ENCODE measurements around the gene CTDSP2.

The CTDSP2 gene

DNA sequence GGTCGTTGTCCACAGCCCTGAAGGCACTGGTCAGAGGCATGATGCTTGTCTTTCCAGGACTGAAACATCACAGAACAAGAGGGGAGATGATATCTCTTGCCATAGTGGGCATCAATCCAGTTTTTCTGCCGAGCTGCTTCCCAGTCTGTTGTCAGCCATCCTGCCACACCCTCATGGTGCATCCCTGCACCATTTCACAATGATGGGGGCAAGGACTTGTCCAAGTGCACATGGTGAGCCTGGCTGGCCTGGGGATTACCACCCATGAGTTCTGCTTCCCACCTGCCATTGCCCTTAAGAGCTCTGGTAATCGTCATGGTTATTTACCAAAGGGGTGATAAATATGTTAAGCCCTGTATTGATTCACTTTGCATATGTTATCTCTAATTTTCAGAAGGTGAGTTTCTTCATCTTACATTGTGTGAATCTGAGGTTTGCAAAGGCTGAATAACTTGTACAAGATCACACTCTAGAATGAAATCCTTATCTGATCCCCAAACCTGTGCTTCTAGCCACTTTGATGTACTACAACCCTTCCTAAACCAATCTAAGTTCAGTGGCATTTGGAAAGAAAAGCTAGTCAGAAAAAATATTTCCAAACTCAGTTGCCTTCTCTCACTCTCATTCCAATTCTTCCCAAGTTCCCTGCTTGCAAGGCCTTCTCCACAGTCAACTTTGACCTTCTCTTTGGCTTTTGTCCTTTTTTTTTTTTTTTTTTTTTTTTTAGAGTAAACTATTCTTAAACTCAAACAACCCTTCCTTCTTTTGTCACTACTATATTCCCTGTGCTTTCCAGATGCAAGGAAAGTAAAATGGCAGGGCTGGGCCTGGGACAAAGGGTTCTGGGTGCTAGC, 30.3 kb downstream of the CTDSP2 start:
- DNase-seq (ENCODE audit: low spot score), result no peak

DNA sequence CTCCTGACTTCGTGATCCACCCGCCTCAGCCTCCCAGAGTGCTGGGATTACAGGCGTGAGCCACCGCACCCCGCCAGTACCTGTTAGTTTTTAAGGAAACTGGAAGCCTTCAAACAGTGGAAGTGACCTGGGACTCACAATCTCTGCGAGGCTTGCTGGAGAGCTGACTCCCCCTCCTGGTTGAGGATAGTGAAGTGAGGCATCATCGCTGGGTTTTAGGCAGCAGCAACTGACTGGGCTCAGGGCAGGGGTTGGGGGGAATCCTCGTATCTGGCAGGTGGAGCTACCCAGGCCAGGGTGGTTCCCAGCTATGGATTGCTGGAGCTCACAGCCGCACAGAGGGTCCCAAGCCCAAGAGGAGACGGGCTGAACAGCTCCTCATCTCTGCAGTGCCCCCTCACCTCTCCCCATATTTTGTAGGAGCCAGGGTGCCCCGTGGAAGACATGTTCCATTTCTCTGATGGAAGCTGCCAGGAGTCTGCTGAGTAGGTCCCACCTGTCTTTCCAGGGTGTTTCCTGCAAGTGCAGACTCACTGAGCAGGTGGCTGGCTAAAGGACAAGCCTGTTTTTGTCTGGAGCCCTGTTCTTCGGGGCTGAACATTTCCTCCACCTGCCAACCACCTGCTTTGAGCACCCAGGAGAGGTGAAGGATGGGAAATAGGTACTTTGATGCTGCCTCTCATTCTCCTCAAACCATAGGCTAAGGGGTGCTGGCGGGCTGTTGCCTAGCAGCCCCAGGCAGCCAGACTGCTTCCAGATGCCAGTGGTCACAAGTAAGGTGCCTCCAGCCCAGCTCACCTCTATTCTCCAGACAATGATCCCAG, 31.1 kb downstream of the CTDSP2 start:
- DNase-seq (ENCODE audit: low spot score), result no peak

DNA sequence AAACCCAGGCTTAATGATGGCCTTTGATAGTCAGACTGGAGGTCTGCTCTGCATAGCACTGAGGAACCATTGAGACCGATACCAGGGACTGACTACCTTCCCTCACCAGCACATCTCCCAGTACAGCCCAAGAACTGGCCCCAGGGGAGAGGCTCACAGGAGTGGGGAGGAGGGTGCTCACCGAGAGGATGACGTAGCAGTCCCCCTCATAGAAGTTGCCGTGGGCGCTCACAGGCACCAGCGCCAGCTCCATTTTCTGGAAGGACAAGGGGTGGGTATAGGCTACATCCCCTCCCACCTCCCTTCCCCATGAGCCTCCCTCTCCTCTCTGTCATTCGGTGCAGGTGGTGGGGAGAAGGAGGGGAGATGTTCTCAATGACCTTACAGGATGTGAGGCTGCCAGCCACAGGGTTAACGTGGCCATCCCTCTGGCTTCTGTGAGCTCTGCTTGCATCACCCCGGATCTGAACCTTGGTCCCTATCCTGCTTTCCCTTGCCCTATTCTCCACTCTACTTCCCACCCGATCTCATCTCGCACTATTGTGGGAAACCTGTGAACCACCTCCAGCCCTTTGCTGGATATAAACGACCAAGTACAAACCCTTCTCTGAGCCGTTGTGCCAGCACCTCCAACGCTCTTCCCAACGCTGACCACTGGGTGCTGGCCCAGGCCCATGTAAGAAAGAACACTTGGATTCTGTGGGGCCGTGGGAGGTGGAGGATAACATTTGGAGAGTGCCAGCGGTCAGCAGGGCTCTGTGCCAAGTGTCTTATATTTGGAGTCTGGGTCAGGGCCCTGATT, 32.4 kb downstream of the CTDSP2 start:
- DNase-seq (ENCODE audit: low spot score), result no peak

DNA sequence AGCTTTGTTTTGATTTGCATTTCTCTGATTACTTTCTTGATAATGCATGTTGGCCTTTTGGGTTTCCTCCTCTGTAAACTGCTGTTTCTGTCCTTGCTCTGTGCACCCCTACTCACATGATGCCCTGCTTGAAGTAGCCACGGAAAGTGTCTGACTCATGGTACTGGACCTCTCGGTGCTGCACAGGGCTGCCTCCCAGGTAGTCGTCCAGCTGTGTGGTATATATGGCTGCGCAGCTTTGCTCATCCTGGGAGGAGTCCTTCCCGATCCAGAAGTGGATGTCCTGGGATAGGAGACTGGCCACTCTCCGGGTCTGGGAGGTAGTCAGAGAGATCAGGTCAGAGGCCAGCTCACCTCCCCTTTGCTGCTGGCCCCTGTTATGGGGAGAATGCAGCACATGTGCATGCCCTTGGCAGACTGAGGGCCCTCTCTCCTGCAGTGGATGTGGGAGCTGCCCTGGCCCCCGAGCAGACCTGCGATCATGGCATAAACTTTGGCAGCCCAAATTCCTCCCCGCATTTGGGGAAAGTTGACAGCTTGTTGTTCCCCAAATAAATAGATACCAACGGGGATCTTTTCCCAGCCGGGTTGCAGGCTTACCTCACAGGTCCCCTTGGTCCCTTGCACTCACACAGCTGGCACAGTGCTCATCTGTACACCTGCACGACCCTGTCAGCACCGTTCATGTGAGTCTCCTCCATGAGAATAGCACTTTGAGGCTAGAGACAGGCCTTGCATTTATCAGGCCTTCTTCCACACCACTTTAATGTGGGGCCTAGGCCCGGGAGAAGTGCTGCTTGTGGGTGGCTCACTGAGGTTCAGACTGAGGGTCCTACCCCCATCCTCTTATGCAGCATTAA, 33.2 kb downstream of the CTDSP2 start:
- no peak for DNase-seq (ENCODE audit: low spot score)

DNA sequence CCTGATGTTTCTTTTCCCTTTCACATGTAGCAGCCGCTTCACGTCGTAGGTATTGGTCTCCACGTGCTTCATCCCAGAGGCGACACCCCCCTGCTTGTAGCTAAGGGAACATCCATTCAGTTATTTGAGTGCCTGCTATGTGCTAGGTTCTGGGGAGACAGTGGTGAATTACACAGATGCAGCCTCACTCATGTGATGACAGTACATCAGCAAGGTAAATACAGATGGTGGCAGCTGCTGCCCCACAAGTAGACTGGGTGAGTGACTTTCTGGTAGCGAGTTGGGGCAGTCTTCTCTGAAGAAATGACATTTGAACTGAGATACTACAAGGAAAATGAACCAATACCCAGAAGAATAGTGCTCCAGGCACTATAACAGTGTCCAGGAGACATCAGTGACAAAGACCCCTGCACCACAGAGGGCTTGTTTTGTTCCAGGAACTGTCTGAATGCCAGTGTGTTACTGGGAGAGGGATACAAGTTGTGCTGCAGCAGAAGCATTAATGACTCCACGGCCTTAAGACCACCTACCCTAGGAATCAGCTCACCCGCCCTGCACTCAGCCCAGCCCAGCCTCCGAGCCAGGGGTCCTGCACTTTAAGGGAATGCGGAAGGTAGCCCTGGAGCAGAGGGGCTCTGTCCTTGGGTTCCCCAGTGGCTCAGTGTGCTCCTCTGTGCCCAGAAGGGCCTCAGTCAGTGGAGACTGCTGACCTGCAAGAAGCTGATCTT, 35.3 kb downstream of the CTDSP2 start:
- DNase-seq (ENCODE audit: low spot score), result no peak

DNA sequence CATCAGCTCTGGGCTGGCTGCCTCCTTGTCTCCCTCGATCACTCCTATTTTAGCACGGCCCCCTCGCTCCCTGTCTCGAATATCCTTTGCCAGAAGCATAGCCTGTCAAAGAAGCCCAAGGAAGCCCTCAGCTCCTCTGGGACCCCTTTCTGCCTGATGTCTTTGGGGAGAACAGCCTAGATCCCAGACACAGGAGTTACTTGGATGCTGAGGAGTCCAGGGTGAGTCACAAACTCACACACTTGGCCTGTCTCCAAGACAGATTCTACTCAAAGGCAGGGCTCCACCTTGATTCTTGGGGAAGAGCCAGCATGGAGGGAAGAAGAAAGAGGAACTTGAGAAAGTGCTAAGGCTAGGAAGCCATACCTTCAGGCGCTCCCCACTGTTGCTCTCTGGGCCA, 36.1 kb downstream of the CTDSP2 start:
- DNase-seq (ENCODE audit: low spot score), result no peak

DNA sequence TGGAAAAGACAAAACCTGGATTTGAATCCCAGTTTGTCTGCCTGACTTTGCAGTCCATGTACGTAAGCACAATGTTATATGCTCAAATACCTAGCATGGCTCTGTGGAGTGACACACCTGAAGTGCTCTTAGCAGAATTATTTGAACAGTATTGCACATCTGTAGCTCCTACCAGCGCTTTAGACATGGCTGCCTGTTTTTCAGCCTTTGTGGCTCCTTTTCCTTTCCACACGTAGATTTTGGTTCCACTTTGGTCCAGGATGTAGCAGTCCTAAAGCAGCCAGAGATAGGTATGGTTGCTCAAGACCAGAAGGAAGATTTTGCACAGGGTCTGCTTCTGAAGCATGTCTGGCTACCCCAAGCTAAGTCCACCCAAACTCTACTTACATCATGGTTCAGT, 37.1 kb downstream of the CTDSP2 start:
- no peak for DNase-seq (ENCODE audit: low spot score)

DNA sequence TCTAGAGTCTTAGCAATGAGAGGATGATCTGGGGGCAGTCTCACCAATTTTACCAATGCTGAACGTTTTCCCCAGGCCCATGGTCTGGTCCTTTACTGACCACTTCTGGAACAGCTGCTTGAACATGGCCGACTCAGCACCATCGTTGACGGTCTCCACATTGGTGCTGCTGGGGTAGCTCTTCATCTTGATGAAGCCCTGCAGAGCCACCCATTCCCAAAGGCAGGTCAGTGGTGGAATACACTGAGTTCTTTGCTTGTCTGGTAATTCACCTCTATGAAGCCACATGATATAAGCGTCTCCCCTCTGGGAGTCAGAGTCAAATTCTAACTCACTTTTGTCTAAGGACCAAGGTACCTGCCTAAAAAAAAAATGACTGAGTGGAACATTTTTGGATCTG, 38.2 kb downstream of the CTDSP2 start:
- DNase-seq (ENCODE audit: low spot score), result no peak

DNA sequence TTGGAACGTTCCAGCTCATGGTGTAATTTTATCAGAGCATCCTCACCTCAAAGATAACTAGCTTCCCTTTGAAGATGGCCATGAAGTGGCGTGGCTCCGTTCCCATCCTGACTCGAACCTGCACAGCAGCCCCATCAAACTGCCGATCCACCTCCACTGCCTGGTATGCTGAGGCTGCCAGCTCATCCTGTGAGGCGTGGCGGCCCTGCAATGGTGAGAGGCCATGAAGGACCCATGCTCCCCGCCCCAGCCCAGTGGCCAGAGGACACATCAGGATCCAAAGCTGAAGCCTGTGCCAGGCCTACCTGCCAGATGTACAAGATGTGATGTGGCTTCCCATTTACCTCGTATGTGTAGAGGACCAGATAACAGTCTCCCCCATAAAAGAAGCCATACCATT, 39.2 kb downstream of the CTDSP2 start:
- no peak for DNase-seq (ENCODE audit: low spot score)

DNA sequence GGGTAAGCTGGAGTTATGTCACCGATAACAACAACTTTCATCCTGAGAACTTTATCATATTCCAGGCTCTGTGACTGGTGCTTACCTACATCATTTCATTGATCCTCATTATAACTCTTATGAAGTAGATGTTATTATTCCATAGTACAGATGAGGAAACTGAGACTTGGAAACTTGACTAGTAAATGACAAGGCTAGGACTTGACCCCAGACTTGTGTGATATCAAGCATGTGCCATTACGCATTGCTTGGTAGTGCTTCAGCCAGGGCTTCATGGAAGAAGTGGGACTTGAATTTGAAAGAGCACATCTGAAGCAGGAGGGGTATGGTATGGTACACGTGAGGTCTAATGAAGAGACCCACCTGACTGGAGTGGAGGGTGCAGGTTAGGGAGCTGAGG, 39.9 kb downstream of the CTDSP2 start:
- DNase-seq (ENCODE audit: low spot score), result no peak

DNA sequence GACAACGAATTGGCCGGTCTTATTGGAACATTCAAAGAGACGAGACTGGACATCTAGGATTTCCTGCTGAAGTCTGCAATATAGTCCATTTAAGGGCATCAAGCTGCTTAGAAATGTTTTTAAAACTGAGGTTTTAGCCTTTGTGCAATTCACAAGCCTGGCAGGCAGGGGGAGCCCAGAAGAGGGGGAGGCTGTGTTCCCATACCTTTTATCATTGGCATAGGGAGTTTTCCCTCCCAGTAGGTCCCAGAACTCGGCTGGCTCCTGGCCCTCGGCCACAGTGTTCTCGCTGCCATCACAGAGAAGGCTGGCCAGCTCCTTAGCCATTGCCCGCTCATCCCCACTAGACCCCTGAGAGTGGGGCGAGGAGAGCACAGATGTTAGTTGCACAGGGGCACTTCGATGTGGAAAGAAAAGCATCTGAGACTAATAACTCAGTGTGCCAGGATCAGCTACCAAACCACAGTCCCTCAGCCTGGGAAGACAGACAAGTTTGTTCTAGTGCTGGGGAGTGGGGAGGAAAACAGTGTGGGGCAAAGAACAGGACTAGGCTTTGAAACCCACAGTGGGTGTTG, 43.1 kb downstream of the CTDSP2 start:
- DNase-seq (ENCODE audit: low spot score), result peak; percentile 33

DNA sequence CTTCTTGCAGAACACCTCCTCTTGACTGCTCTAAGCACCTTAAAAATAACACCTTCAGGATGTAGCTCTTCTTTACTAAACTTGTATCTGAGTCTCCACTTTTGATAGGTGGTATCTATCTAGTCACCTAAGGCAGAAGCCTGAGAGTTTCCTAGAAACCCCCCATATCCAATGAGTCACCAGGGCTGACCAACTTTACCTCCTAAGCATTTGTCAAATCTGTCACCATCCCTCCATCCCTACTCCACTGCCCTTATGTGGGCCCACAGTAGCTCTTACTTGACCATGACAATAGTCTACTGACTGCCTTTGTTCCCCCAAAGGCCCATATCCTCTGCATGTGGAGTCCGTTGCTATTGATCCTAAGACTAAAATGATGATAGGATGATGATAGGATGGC, 43.9 kb downstream of the CTDSP2 start:
- DNase-seq (ENCODE audit: low spot score), result no peak

DNA sequence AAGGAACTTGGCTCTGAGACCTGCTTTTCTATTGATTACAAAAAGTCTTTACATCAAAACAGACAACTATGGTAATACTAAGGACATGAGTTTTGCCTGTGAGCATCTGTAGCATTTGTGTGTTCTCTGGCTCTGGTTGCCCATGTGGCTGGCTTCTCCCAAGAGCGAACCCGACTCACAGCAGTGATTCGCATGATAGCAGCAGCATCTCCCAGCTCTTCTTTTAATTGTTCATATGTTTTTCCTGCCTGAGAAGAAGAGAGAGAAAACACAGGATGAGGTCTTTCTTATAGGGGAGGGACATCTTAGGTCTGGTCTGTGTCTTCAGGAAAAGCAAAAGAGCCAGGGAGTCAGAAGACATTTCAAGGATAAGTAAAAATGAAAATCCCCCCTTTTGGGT, 45.6 kb downstream of the CTDSP2 start:
- DNase-seq (ENCODE audit: low spot score), result no peak

DNA sequence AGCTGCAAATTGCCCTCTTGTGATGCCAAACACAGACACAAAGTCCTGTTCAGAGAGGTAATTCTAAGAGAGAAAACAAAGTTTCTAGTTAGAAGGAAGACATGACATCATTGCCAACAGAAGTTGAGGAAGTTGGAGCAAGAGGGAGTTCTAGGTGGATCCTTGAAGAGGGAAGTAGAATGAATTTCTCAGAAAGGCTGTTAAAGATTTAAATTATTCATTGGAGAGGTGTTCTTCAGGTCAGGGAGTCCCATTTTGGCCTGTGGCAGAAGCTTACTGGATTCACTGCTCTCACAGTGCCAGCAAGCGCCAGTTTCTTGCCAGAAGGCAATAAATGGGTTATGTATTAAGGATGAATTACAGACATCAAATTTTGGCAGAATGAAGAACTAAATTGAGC, 48.6 kb downstream of the CTDSP2 start:
- no peak for DNase-seq (ENCODE audit: low spot score)

DNA sequence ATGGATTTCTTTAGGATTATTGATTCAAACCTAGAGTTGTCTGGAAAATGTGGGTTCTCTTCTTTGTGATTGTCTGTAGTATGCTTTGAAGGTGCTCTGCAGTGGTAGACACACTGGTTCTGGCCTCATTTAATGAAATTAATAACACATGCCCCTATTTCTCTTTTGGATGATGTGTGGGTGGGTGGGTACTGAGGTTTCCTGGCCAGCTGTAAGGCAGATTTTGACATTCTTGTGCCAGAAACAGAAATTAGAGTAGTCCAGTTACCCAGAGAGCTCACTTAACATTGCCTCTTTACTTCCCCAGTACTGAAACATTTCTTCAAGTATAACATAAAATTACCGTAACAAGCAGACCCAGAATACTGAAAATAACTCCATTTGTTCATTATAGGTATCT, 49.5 kb downstream of the CTDSP2 start:
- no peak for DNase-seq (ENCODE audit: low spot score)

DNA sequence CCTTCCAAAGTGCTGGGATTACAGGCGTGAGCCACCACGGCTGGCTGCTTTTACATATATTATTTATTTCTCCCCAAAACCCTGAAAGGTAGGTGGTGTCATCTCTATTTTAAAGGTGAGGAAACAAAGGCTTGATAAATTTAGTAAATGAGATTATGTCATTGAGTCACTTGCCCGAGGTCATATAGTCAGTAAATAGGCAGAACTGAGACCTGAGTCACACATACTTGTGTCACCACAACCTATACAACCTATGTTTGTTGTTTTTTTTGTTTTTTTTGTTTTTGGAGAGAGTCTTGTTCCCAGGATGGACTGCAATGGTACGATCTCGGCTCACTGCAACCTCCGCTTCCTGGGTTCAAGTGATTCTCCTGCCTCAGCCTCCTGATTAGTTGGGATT, 51.2 kb downstream of the CTDSP2 start:
- DNase-seq (ENCODE audit: low spot score), result no peak

DNA sequence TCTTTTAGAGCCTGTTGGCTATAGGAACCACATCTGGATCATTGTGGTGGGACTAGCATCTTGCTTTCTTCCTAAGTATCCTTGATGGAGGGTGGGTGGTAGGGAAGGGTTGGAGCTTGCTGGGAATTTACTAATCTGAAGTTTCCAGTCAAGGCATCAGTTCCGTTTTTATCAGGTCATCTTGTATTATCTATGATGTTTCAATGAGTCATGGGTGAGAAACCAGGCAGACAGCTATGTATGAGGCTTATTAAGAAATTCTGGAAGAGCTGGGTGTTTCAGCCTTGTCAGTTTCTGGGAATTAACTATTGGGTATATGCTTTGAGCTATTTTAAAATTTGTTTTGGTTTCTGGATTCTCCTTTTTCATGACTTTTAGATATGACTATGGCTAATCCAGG, 52.6 kb downstream of the CTDSP2 start:
- no peak for DNase-seq (ENCODE audit: low spot score)

DNA sequence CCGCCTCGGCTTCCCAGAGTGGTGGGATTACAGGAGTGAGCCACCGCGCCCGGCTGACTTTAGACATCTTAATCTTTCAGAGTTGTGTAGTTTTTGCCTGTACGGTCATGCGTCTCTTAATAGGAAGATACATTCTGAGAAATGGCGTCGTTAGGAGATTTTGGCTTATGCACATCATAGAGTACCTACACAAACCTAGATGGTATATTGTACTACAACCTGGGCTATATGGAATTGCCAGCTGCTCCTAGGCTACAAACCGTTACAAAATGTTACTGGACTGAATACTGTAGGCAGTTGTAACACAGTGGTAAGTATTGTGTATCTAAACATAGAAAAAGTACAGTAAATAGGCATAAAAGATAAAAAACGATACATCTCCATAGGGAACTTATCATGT, 62.7 kb downstream of the CTDSP2 start:
- DNase-seq (ENCODE audit: low spot score), result no peak

DNA sequence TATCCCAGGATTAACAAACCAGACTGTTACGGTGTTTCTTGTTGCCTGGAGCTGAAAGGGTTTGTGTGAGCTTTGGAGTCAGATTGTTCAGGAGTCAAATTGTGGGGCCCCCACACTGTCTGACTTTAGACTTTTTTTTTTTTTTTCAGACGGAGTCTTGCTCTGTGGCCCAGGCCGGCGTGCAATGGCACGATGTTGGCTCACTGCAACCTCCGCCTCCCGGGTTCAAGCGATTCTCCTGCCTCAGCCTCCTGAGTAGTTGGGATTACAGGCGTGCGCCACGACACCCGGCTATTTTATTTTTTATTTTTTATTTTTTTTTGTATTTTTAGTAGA, 63.1 kb downstream of the CTDSP2 start:
- DNase-seq (ENCODE audit: low spot score), result no peak

DNA sequence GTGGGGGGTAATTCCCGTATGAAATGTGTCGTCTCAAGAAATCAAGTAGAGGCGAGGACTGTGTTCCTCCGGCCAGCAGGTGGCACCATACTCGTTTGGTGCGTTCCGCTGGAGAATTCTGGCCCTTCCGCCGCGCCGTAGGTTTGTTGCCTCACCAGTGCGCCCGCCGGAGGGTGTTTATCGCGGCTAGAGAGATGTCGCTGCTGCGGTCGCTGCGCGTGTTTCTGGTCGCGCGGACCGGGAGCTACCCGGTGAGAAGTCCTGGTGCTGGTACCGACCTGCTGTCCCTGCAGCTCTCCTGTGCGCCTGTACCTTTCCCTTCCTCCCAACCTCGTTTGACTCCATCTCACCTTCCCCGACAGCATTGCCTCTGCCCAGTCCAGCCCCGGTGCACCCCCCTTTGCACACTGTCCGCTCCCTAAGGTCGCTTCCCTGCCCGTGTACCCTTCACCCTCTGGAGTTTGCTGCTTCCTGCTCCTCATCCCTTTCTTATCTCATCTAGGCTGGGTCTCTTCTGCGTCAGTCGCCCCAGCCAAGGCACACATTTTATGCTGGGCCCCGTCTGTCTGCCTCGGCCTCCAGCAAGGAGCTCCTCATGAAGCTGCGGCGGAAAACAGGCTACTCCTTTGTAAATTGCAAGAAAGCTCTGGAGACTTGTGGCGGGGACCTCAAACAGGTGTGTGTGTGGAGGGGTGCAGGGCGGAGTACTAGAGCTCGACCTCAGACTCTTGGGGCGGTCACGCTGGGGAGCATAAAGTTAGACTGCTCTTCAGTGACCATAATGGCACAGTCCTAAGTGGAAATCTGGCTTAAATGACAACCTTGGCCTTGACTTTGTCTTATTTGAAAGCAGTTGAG, 63.7 kb downstream of the CTDSP2 start, which contains the start of gene TSFM:
TSS of gene TSFM (plus strand) at position 180 of the 858 bp plus-strand sequence. CDS start at position 195, 15 bp downstream.
- peak; percentile 82 for DNase-seq (ENCODE audit: low spot score)
